Myocyte (in vitro differentiated cells): ENCODE data around the gene OR12D2. TPM values are rescaled to one million over a fixed set of nuclear protein-coding genes. Genes with fewer than 3 reads are reported as not detected.

Experiments used
- total RNA-seq: library from RNA; depleted of rRNA; stranded (reverse); fragments of >200 nt; gene quantifications from 2 replicates; pipeline ENCODE4 v1.2.3, GENCODE V29; 2014

The OR12D2 gene
- total RNA-seq, 1 donor from 2014 or later: not detected

Other genes starting within 250 kb of the OR12D2 start
- gene OR2J2, start 224.7 kb upstream of the OR12D2 start, total RNA-seq: not detected in 2 replicates
- gene OR14J1, start 93.9 kb upstream of the OR12D2 start, total RNA-seq: not detected in 2 replicates
- not detected in 2 replicates for gene OR5V1, start 26.8 kb upstream of the OR12D2 start, total RNA-seq
- gene OR12D3, start 20.3 kb upstream of the OR12D2 start, total RNA-seq: not detected in 2 replicates
- not detected in 2 replicates for gene OR12D1, start 19.3 kb downstream of the OR12D2 start, total RNA-seq
- not detected in 2 replicates for gene OR10C1, start 43.7 kb downstream of the OR12D2 start, total RNA-seq
- not detected in 2 replicates for gene OR11A1, start 61.4 kb downstream of the OR12D2 start, total RNA-seq
- gene OR2H1, start 61.5 kb downstream of the OR12D2 start, total RNA-seq: not detected in 2 replicates
- gene MAS1L, start 92.3 kb downstream of the OR12D2 start, total RNA-seq: not detected in 2 replicates
- gene UBD, start 164.1 kb downstream of the OR12D2 start, total RNA-seq: not detected in 2 replicates
- gene OR2H2, start 189.5 kb downstream of the OR12D2 start, total RNA-seq: not detected in 2 replicates
- gene GABBR1, start 237.6 kb downstream of the OR12D2 start, total RNA-seq: 5.7 and 7.8 TPM in 2 replicates